H1 (cell line): ENCODE measurements around the gene STEAP3. TPM values are rescaled to one million over a fixed set of nuclear protein-coding genes. Genes with fewer than 3 reads are reported as not detected.

ENCODE experiments used
- CTCF ChIA-PET: fragments of 300-600 bp; sonication (Branson Sonifier 250); formaldehyde crosslinking; loops from one replicate; lab custom pipeline; 2021; ENCODE audit not compliant: partially characterized antibody; lab: Charles Lee
- POLR2A ChIA-PET: fragments of 300-600 bp; sonication (Branson Sonifier 250); formaldehyde crosslinking; loops from one replicate; lab custom pipeline; 2021; ENCODE audit warnings: inconsistent platforms; ENCODE audit not compliant: partially characterized antibody; lab: Charles Lee
- DNase-seq, 2 experiments: peaks; one replicate each; pipeline versions ENCODE4 v3.0.0 to v3.0.0-alpha.2; 2010 to 2022; ENCODE audit warnings: low spot score in 2 of 2, low read depth in 1 of 2, mixed read lengths in 1 of 2
- FAIRE-seq: peaks from 2 replicates; lab custom pipeline; 2011; peaks lifted over from hg19 to GRCh38; lab: Jason Lieb, UNC
- H2AFZ ChIP-seq: 2 replicates; pipeline ENCODE4 v1.8.1; 2012; ENCODE audit warnings: low read length, inconsistent platforms
- H2AK5ac ChIP-seq: 2 replicates; pipeline ENCODE4 v1.6.1; 2013; ENCODE audit warnings: low read depth, low read length
- H2BK120ac ChIP-seq: replicated peaks from 2 replicates; pipeline ENCODE3; 2013; ENCODE audit warnings: low read depth, low read length, inconsistent platforms
- H2BK12ac ChIP-seq: 2 replicates; pipeline ENCODE4 v1.6.1; 2013; ENCODE audit warnings: low read depth, low read length
- H2BK15ac ChIP-seq: 2 replicates; pipeline ENCODE4 v1.6.1; 2013; ENCODE audit warnings: low read length
- H2BK20ac ChIP-seq: 2 replicates; pipeline ENCODE4 v1.6.1; 2013; ENCODE audit warnings: low read length
- H2BK5ac ChIP-seq: 2 replicates; pipeline ENCODE4 v1.6.1; 2013; ENCODE audit warnings: low read depth, low read length
- H3K14ac ChIP-seq: 2 replicates; pipeline ENCODE4 v1.6.1; 2013; ENCODE audit warnings: inconsistent platforms; ENCODE audit not compliant: insufficient read length
- H3K18ac ChIP-seq: 2 replicates; pipeline ENCODE4 v1.6.1; 2013; ENCODE audit warnings: low read length; ENCODE audit errors: extremely low read depth
- H3K23ac ChIP-seq: 2 replicates; pipeline ENCODE4 v1.6.1; 2013; ENCODE audit warnings: inconsistent platforms; ENCODE audit not compliant: insufficient read length
- H3K23me2 ChIP-seq: 2 replicates; pipeline ENCODE4 v1.6.1; 2013; ENCODE audit warnings: low read depth, low read length
- H3K27ac ChIP-seq: 2 replicates; pipeline ENCODE4 v1.6.1; 2011; ENCODE audit warnings: low read depth, low read length, inconsistent platforms
- H3K27me3 ChIP-seq, 4 experiments: replicated peaks in 1 of 4; 1 replicate in 1 of 4; 2 replicates in 3 of 4; pipeline versions ENCODE4 v1.6.1 to v1.8.1; 2011 to 2013; ENCODE audit warnings: low read length in 3 of 4, mild to moderate bottlenecking in 3 of 4, inconsistent platforms in 2 of 4, mixed read lengths in 2 of 4, moderate library complexity in 1 of 4; ENCODE audit not compliant: control insufficient read depth in 3 of 4, insufficient read depth in 3 of 4; ENCODE audit errors: extremely low read depth in 1 of 4
- H3K36me3 ChIP-seq, 4 experiments: 2 replicates each; pipeline versions ENCODE4 v1.6.1 to v1.8.1; 2011 to 2013; ENCODE audit warnings: mild to moderate bottlenecking in 4 of 4, low read length in 3 of 4, moderate library complexity in 2 of 4, control low read depth in 1 of 4, inconsistent platforms in 1 of 4; ENCODE audit not compliant: insufficient read depth in 4 of 4, control insufficient read depth in 2 of 4
- H3K4ac ChIP-seq: replicated peaks from 2 replicates; pipeline ENCODE3; 2013; ENCODE audit warnings: low read length, low read depth, mixed read lengths, inconsistent platforms; ENCODE audit not compliant: insufficient read length
- H3K4me1 ChIP-seq, 4 experiments: replicated peaks in 1 of 4; 1 replicate in 1 of 4; 2 replicates in 3 of 4; pipeline versions ENCODE4 v1.6.1 to v1.8.1; 2011 to 2013; ENCODE audit warnings: low read length in 3 of 4, inconsistent platforms in 2 of 4, mixed read lengths in 1 of 4; ENCODE audit not compliant: insufficient read depth in 4 of 4, control insufficient read depth in 3 of 4
- H3K4me2 ChIP-seq, 2 experiments: 2 replicates each; pipeline versions ENCODE4 v1.6.1 to v1.8.1; 2011 to 2013; ENCODE audit warnings: low read depth in 2 of 2, low read length in 2 of 2, control low read depth in 1 of 2, inconsistent platforms in 1 of 2, mild to moderate bottlenecking in 1 of 2; ENCODE audit not compliant: insufficient read depth in 1 of 2
- H3K4me3 ChIP-seq, 4 experiments: fragments of 200-600, 300-600 bp in 1 of 4; sonication (generic), shearing (Covaris generic), sonication (Bioruptor Twin) in 1 of 4; 2 replicates each; pipeline versions ENCODE4 v1.5.1 to v1.8.1; 2011 to 2016; ENCODE audit warnings: low read length in 4 of 4, low read depth in 3 of 4, control low read depth in 2 of 4, inconsistent platforms in 2 of 4, mild to moderate bottlenecking in 2 of 4, mixed read lengths in 1 of 4, moderate library complexity in 1 of 4; ENCODE audit not compliant: insufficient read depth in 2 of 4; ENCODE audit errors: extremely low read depth in 1 of 4
- H3K56ac ChIP-seq: replicated peaks from 2 replicates; pipeline ENCODE3; 2013; ENCODE audit warnings: low read depth, mild to moderate bottlenecking, mixed read lengths, low read length, inconsistent platforms; ENCODE audit not compliant: insufficient read length
- H3K79me1 ChIP-seq: 2 replicates; pipeline ENCODE4 v1.6.1; 2013; ENCODE audit warnings: low read depth, low read length, control low read depth
- H3K79me2 ChIP-seq, 2 experiments: 2 replicates each; pipeline versions ENCODE4 v1.6.1 to v1.8.1; 2012 to 2013; ENCODE audit warnings: low read length in 2 of 2, mild to moderate bottlenecking in 2 of 2, inconsistent platforms in 1 of 2; ENCODE audit not compliant: insufficient read depth in 2 of 2, control insufficient read depth in 1 of 2
- H3K9ac ChIP-seq, 4 experiments: replicated peaks in 1 of 4; 1 replicate in 1 of 4; 2 replicates in 3 of 4; pipeline versions ENCODE4 v1.6.1 to v1.8.1; 2011 to 2013; ENCODE audit warnings: low read depth in 3 of 4, low read length in 3 of 4, control low read depth in 2 of 4, mild to moderate bottlenecking in 2 of 4, moderate library complexity in 2 of 4, inconsistent platforms in 1 of 4; ENCODE audit errors: extremely low read depth in 1 of 4
- H3K9me3 ChIP-seq, 2 experiments: 2 replicates each; pipeline versions ENCODE4 v1.6.1 to v1.8.1; 2012 to 2013; ENCODE audit warnings: mild to moderate bottlenecking in 2 of 2, moderate library complexity in 2 of 2, control low read depth in 1 of 2, inconsistent platforms in 1 of 2, low read depth in 1 of 2, low read length in 1 of 2, mixed read lengths in 1 of 2; ENCODE audit not compliant: insufficient read depth in 2 of 2
- H4K20me1 ChIP-seq, 2 experiments: replicated peaks in 1 of 2; 2 replicates each; pipeline versions ENCODE3 to v1.8.1; 2011 to 2013; ENCODE audit warnings: inconsistent platforms in 2 of 2, low read length in 2 of 2, mild to moderate bottlenecking in 1 of 2; ENCODE audit not compliant: insufficient read depth in 2 of 2, control insufficient read depth in 1 of 2
- H4K5ac ChIP-seq: 2 replicates; pipeline ENCODE4 v1.6.1; 2013; ENCODE audit warnings: low read length, low read depth, mixed read lengths, inconsistent platforms; ENCODE audit not compliant: insufficient read length
- H4K8ac ChIP-seq: 2 replicates; pipeline ENCODE4 v1.8.0; 2013; ENCODE audit warnings: mild to moderate bottlenecking, moderate library complexity, low read length, inconsistent platforms; ENCODE audit not compliant: insufficient read depth; ENCODE audit errors: extremely low read depth
- H4K91ac ChIP-seq: replicated peaks from 2 replicates; pipeline ENCODE3; 2013; ENCODE audit warnings: low read length, mixed read lengths, inconsistent platforms; ENCODE audit not compliant: insufficient read length
- CEBPB ChIP-seq: IDR thresholded peaks from 2 replicates; pipeline ENCODE4 v1.6.1; 2012; ENCODE audit warnings: low read depth, low read length
- FOSL1 ChIP-seq: IDR thresholded peaks from 2 replicates; pipeline ENCODE4 v1.6.1; 2011; ENCODE audit warnings: mild to moderate bottlenecking, low read depth, low read length, moderate library complexity; ENCODE audit not compliant: insufficient read depth
- TAF1 ChIP-seq: IDR thresholded peaks from 2 replicates; pipeline ENCODE4 v1.6.1; 2011; ENCODE audit warnings: mild to moderate bottlenecking, low read depth, low read length
- WGBS, 2 experiments: shearing (Covaris generic) in 1 of 2; methylation state at CpG; one replicate each; pipeline versions ENCODE4 v1.1.6 to v1.1.7; 2013 to 2015; ENCODE audit warnings: low lambda C conversion rate in 2 of 2, mixed read lengths in 2 of 2, inconsistent platforms in 1 of 2, low coverage in 1 of 2, missing lambda C conversion rate in 1 of 2; ENCODE audit not compliant: insufficient replicate concordance in 2 of 2, insufficient coverage in 1 of 2, insufficient read length in 1 of 2; ENCODE audit errors: extremely low coverage in 1 of 2, missing lambda C conversion rate in 1 of 2; 5-methylcytosine and 5-hydroxymethylcytosine counted together
- polyA plus RNA-seq, 7 experiments: library from polyadenylated mRNA; depleted of rRNA in 3 of 7; stranded (reverse) in 5 of 7; unstranded in 2 of 7; fragments of >200 nt in 5 of 7; fragments of 200-250 nt in 2 of 7; gene quantifications; 1 replicate in 5 of 7; 2 replicates in 1 of 7; 4 replicates in 1 of 7; pipeline versions ENCODE4 v1.2.1 to v1.2.3, GENCODE V29; 2011 to 2013; ENCODE audit warnings: missing spikeins in 2 of 7, mixed read lengths in 2 of 7
- total RNA-seq: library from RNA; stranded (reverse); fragmentation: NEBNext Ultra II Directional; extraction: Animal tissue kit (Norgen Biotek cat#: 25700); gene quantifications from 2 replicates; pipeline ENCODE4 v1.2.1, GENCODE V29; 2021

Gene STEAP3
- total and polyA plus RNA-seq, 2 of the 8 experiments (the other 6 are each of a cell fraction or from before 2014, with no cell fraction given): 21.7 to 27.9 TPM

- Histone ChIP-seq H3K4me1 (peaks cover 6 to 30% (median 12%) of the 10 kb centered on the region in 4 experiments), H3K9me3 (no peaks in the 10 kb centered on the region), H3K79me2 (0 out of 4 replicates have a peak, but pooled peaks cover 0 to 2% of the 10 kb centered on the region in 2 experiments), H4K8ac (no peak overlapping the region; the same call in 1 of the 2 replicates), H3K27me3 (peaks cover 0 to 12% (median 4%) of the 10 kb centered on the region in 4 experiments; a peak in 5 of 7 replicates), H3K18ac (no peak overlapping the region), H3K56ac (no peak overlapping the region), H3K4me3 (no peak overlapping the region), H3K36me3 (no peaks in the 10 kb centered on the region), H3K4me2 (no peak overlapping the region), H3K4ac (no peak overlapping the region), H2AK5ac (no peak overlapping the region), H2AFZ (no peak overlapping the region), H3K9ac (no peak overlapping the region), H2BK12ac (no peak overlapping the region), H3K79me1 (peaks cover 6% of the 10 kb centered on the region; the same call in 1 of the 2 replicates), H3K27ac (no peak overlapping the region), H2BK5ac (no peak overlapping the region), H3K14ac (no peak overlapping the region), H4K91ac (no peak overlapping the region), H4K20me1 (peaks cover 3 to 4% of the 10 kb centered on the region in 2 experiments), H3K23ac (no peak overlapping the region), H4K5ac (no peak overlapping the region), H3K23me2 (peaks cover 11% of the 10 kb centered on the region; the same call in 1 of the 2 replicates), H2BK20ac (no peak overlapping the region), H2BK15ac (no peak overlapping the region), H2BK120ac (no peak overlapping the region)
- ChIA-PET CTCF (interaction anchor here (0.6 to 2.4 kb wide), 5 partner anchors 14 to 199 kb away, joined by 3 to 6 read pairs (median 3); no protein-coding TSS in a partner anchor), POLR2A (no interaction called here)
- 91% methylated on average over 12 of the region's 12 CpGs; no CpG with 5 or more reads in 1 of the 2 experiments for WGBS, 2 experiments
- DNase-seq: no peak
- no peak for FAIRE-seq
- no peak for TF ChIP-seq TAF1
- TF ChIP-seq CEBPB: no peak
- no peak for TF ChIP-seq FOSL1
These were observed 3.7 kb downstream of the STEAP3 start for GRCh38 chr2:119227346-119227745.
